Stimulated activated CD4-positive, alpha-beta T cell treated with anti-CD3 and anti-CD28 coated beads, Interleukin-2, amount 100 ng/mL, for 24 hours (primary cell): Measurements from ENCODE around the gene MED15.
"Not testable (repeated sequence)": the region's sequence is repeated elsewhere in the genome, so short reads cannot be mapped to it uniquely, and the experiment has no call there.

Experiments
- DNase-seq, 2 donors: peaks; one replicate each; pipeline ENCODE4 v3.0.0-alpha.2; 2020

MED15 gene

DNA sequence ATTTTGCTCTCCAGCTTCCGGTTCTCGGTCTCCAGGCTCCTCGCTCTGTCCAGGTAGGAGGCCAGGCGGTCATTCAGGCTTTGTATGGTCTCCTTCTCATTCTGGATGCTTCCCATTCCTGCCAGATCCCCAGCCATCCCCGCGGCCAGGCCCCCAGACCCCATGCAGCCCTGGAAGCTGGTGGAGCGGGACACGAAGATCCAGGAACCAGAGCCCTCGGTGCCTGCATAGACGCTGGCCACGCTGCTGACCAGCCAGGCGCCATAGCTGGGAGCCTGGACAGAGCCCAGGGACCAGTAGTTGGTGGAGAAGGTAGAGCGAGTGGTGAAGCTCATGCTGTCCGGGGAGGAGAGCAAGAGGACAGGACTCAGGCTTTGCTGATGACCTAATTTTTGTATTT, 23.6 kb upstream of the MED15 start:
- no peak for DNase-seq

- no peak for DNase-seq
These were observed 22.3 kb upstream of the MED15 start for GRCh38 chr22:20484948-20485683.

DNA sequence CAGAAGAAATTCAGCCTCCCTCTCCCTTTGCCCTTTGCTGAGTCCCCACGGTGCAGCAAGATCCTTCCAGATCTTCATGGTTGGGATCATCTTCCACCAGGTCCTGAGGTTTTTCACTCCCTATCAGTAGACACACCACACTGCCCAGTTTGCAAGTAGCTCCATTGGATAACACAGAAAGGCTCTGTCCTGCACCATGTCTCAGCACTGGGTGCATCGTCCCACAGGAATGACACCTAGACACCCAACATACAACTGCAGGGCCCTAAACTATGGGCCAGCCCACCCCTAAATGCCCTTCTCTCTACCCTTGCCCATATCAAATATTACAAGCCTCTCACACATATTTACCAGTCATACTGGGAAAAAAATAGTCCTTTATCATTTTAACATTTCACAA, 21.2 kb upstream of the MED15 start:
- DNase-seq: no peak

- DNase-seq: no peak
These were observed 19.7 kb upstream of the MED15 start for GRCh38 chr22:20487715-20488114.

- DNase-seq: no peak
These were observed 18.5 kb upstream of the MED15 start for GRCh38 chr22:20488946-20489345.

DNA sequence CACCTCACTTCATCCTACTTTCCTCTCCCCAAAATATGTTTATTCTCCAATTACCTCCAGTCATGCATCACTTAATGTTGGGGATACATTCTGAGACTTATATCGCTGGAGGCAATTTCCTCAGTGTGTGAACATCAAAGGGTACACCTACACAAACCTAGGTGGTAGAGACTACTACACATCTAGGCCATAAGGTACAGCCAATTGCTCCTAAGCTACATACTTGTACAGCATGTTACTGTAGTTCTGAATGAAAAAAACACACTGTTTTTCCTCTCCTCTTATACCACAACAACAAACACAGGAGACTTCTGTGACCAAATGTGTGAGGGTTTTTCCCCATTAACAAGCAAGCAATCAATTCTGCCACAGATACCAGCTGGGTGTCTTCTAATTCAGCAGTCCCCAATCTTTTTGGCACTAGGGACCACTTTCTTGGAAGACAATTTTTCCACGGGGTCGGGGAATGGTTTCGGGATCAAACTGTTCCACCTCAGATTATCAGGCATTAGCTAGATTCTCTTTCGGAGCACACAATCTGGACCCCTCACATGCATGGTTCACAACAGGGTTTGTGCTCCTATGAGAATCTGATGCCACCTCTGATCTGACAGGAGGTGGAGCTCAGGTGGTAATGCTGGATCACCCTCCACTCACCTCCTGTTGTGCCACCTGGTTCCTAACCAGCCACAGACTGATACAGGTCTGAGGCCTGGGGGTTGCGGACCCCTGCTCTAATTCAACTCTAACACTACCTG, 17.0 kb upstream of the MED15 start:
- no peak for DNase-seq

DNA sequence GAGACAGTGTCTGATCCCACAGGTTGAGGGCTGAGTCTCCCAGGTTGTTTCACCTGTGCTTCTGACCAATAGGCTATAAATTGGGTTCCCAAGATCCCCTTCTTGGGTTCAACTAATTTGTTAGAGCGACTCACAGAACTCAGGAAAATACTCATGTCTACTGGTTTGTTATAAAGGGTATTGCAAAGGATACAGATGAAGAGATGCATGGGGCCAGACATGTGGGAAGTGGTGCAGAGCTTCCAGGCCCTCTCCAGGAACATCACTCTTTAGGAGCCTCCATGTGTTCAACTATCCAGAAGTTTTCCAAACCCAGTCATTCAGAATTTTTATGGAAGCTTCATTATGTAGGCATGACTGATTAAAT, 16.5 kb upstream of the MED15 start:
- DNase-seq: no peak

DNA sequence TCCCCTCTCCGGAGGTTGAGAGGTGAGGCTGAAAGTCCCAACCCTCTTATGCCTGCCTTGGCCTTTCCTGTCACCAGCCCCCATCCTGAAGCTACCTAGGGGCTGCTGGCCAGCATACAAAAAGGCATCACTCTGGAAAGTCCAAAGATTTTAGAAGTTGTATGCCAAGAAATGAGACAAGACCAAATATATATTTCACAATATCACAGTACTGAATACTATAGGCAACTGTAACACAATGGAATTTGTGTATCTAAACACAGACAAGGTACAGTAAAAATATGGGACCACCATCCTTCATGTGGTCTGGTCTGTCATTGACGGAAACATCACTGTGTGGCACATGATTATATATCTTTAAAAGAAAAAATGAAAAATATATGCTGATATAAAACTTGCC, 16.1 kb upstream of the MED15 start:
- no peak for DNase-seq

DNA sequence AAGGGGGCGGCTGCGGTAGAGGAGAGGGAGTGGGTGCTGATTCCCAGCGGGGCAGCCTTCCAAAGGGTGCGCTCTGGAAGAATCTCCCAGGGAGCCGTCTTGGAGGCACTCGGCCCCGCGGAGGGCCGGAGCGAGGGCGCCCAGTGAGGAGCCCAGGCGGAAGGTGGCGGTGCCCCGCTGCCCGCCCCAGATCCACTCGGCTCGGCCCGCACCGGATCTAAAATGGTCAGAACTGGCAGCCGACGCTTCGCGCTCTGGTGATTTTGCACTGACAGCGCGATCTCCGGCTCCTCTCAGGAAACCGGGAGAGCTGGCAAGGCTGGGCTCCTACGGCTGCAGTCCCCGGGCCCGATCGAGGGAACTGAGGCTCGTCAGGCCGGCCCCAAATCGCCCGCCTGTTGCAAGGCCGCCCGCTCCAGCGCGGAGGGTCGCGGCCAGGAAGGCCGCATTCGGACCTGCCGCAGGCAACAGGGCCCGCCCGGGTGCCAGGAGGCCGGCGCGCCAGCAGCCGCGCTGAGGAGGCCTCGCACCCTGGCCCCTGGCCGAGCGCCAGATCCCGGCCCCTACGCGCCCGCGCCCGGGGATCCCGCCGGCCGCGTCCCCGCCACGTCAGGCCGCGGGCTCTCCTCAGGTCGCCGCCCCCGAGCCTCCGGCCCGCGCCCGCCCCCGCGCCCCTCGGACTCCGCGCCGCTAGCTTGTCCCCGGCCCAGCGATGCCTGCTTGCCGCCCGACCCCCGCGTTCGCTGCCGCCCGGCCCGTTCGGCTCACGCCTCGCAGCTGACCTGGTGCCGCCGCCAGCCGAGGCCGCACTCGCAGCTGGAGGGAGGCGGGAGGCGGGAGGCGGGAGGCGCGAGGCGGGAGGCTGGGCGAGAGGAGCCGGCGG, 12.2 kb upstream of the MED15 start, which contains the start of gene KLHL22:
KLHL22 (minus strand) TSS at position 818 of the 883 bp plus-strand sequence. CDS start 6,584 bp downstream, outside the sequence.
- DNase-seq: peak; percentile 26 to 42

DNA sequence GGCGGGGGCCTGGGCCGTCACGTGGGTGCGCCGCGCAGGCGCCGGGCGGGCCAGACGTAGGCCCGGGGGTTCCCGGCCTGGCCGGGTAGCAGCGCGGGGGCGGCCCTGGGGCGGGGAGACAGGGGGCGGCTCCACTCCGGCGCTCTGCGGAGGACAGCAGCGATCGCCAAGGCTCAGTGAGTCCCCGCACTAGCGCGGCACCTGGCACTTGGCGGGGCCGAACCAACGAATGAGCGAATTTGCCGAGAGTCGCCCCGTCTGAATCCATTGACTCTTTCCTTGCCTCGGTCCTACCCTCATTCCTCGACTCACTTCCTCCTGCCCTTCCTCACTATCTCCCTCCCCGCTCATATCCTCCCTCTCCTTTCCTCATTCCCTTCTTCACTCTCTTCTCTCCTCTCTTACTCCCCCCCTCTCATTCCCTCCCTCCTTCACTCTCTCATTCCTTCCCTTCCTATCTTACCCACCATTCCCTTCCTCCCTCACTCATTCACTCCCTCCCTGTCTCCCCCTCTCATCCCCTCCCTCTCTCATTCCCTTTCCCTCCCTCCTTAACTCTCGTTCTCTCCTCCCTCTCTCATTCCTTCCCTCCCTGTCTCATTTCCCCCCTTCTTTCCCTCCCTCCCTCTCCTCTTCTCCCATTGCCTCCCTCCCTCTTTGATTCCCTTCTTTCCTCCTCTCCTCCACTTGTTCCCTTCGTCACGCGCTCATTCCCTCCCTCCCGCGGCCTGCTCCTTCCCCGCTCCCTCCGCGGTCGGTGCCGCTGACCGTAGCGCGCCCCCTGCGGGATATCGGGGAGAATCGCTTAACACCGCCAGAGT, 11.3 kb upstream of the MED15 start:
- DNase-seq: peak; percentile 93 to 94

GRCh38 chr22:20497426-20497825, 10.0 kb upstream of the MED15 start:
- no peak for DNase-seq

- DNase-seq: no peak
These were observed 8.5 kb upstream of the MED15 start for GRCh38 chr22:20498913-20499312.

GRCh38 chr22:20499769-20500168, 7.6 kb upstream of the MED15 start:
- no peak for DNase-seq

GRCh38 chr22:20503816-20504215, 3.6 kb upstream of the MED15 start:
- DNase-seq: no peak

DNA sequence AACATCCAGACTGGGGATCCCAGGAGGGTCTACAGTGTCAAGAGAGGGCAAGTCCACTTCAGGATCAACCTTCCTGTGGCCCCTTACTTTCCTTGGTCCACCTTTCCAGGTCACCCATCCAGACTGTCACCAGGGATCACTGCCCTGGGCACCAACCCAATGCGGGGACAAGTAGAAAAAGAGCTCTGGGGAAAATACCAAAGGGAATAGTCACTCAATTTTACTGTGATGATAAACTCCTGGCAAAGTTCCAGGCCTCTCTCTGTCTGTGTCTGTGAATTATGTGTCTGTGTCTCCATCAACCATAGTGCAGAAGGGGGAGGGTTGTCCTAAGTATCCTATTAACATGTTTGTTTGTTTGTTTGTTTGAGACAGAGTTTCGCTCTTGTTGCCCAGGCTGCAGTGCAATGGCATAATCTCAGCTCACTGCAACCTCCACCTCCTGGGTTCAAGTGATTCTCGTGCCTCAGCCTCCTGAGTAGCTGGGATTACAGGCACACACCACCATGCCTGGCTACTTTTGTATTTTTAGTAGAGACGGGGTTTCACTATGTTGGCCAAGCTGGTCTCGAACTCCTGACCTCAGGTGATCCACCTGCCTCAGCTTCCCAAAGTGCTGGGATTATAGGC, 3.0 kb upstream of the MED15 start:
- DNase-seq: not testable (repeated sequence)

GRCh38 chr22:20506543-20507252, 712 bp upstream of the MED15 start:
- no peak for DNase-seq

GRCh38 chr22:20508067-20508755, 801 bp downstream of the MED15 start:
- DNase-seq: not testable (repeated sequence)

- DNase-seq: no peak
These were observed 1.4 kb downstream of the MED15 start for GRCh38 chr22:20508815-20509271.

GRCh38 chr22:20509344-20510047, 2.1 kb downstream of the MED15 start:
- peak; percentile 63 to 72 for DNase-seq
